ENCODE measurements around the gene LCN2.

LCN2 gene

GRCh38 chr9:128149001-128149701, at the start of gene LCN2:
Gene LCN2 (plus strand): TSS chr9:128149453. CDS start chr9:128149526, 73 bp downstream.
- TF ChIP-seq CTCF (IDR thresholded peaks at IDR 0.05; ENCODE audit: low read depth, low read length, missing control alignments) = no peak
- in situ Hi-C loops (cut with HindIII; ENCODE audit: low pct_ligation_motif_present, low sequenced_read_pairs) = no loop called here
- H3K27me3 ChIP-seq (replicated peaks) = no peaks in the 10 kb centered on the region
- H3K36me3 ChIP-seq (replicated peaks) = no peaks in the 10 kb centered on the region
- no peak for DNase-seq
- no peak within 1 kb of the TSS for H3K4me3 ChIP-seq (ENCODE audit: low read depth, low read length)
- H3K27ac ChIP-seq = no peak within 1 kb of the TSS

- in situ Hi-C loops (cut with HindIII; ENCODE audit: low pct_ligation_motif_present, low sequenced_read_pairs) = no loop called here
- TF ChIP-seq CTCF (IDR thresholded peaks at IDR 0.05; ENCODE audit: low read depth, low read length, missing control alignments) = no peak
- Histone ChIP-seq H3K27ac (peak overlapping the region; percentile 96), H3K36me3 (replicated peaks) (peaks cover 38% of the 10 kb centered on the region), H3K4me3 (ENCODE audit: low read depth, low read length) (peak overlapping the region; percentile 65), H3K27me3 (replicated peaks) (no peaks in the 10 kb centered on the region)
- DNase-seq = no peak
Observed at GRCh38 chr9:128099932-128100491, 49.2 kb upstream of the LCN2 start.

GRCh38 chr9:128100581-128100980, 48.7 kb upstream of the LCN2 start:
- no peak overlapping the region for H3K4me3 ChIP-seq (ENCODE audit: low read depth, low read length)
- peaks cover 42% of the 10 kb centered on the region for H3K36me3 ChIP-seq (replicated peaks)
- H3K27me3 ChIP-seq (replicated peaks) = no peaks in the 10 kb centered on the region
- TF ChIP-seq CTCF (IDR thresholded peaks at IDR 0.05; ENCODE audit: low read depth, low read length, missing control alignments) = no peak
- no peak for DNase-seq
- no peak overlapping the region for H3K27ac ChIP-seq
- in situ Hi-C loops (cut with HindIII; ENCODE audit: low pct_ligation_motif_present, low sequenced_read_pairs) = no loop called here

GRCh38 chr9:128101231-128101661, 48.0 kb upstream of the LCN2 start:
- DNase-seq = no peak
- H3K27ac ChIP-seq = no peak overlapping the region
- no peaks in the 10 kb centered on the region for H3K27me3 ChIP-seq (replicated peaks)
- TF ChIP-seq CTCF (IDR thresholded peaks at IDR 0.05; ENCODE audit: low read depth, low read length, missing control alignments) = no peak
- H3K4me3 ChIP-seq (ENCODE audit: low read depth, low read length) = no peak overlapping the region
- peaks cover 49% of the 10 kb centered on the region for H3K36me3 ChIP-seq (replicated peaks)
- in situ Hi-C loops (cut with HindIII; ENCODE audit: low pct_ligation_motif_present, low sequenced_read_pairs) = no loop called here

- in situ Hi-C loops (cut with HindIII; ENCODE audit: low pct_ligation_motif_present, low sequenced_read_pairs) = no loop called here
- no peak overlapping the region for H3K27ac ChIP-seq
- H3K27me3 ChIP-seq (replicated peaks) = no peaks in the 10 kb centered on the region
- no peak for TF ChIP-seq CTCF (IDR thresholded peaks at IDR 0.05; ENCODE audit: low read depth, low read length, missing control alignments)
- no peak overlapping the region for H3K4me3 ChIP-seq (ENCODE audit: low read depth, low read length)
- H3K36me3 ChIP-seq (replicated peaks) = peaks cover 53% of the 10 kb centered on the region
- no peak for DNase-seq
Observed at GRCh38 chr9:128101690-128102089, 47.6 kb upstream of the LCN2 start.

Measured in brain microvascular endothelial cell (primary cell).